GM12864 (cell line): Measurements from ENCODE around the gene NTN3.

Source experiments
- DNase-seq: peaks from one replicate; pipeline ENCODE4 v3.0.0-alpha.2; 2011; ENCODE audit warnings: low read depth
- H3K4me3 ChIP-seq: 2 replicates; pipeline ENCODE4 v1.5.1; 2011; ENCODE audit warnings: mild to moderate bottlenecking, low read depth, low read length, control low read depth
- TF ChIP-seq, protein P1 (sequence below): IDR thresholded peaks from 2 replicates; pipeline ENCODE4 v1.5.1; 2011; ENCODE audit warnings: low read depth, mild to moderate bottlenecking, moderate library complexity, low read length, control low read depth, inconsistent platforms; ENCODE audit errors: missing control alignments

The NTN3 gene

DNA sequence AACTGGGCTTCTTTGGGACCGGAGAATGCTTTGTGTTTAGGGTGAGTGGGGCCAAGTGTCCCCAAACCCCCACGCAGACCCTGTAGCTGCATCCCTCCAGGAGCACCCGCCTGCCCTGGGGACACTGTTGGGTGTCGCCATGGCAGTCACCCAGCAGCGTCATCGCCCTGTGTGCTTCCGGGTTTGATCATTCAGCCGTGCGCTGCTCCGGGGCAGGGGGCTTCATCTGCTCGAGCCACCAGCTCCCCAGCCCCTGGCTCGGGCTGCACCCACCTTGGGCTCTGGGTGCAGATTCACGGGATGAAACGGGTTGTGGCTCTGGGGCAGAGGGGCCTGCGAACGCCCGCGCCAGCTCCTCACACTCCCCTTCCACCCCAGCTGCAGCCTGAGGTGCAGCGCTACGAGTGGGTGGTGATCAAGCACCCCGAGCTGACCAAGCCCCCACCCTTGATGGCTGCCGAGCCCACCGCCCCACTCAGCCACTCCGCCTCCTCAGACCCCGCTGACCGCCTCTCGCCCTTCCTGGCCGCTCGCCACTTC, 28.9 kb downstream of the NTN3 start:
- no peak for DNase-seq
- H3K4me3 ChIP-seq = no peak overlapping the region
- TF ChIP-seq, protein P1, sequence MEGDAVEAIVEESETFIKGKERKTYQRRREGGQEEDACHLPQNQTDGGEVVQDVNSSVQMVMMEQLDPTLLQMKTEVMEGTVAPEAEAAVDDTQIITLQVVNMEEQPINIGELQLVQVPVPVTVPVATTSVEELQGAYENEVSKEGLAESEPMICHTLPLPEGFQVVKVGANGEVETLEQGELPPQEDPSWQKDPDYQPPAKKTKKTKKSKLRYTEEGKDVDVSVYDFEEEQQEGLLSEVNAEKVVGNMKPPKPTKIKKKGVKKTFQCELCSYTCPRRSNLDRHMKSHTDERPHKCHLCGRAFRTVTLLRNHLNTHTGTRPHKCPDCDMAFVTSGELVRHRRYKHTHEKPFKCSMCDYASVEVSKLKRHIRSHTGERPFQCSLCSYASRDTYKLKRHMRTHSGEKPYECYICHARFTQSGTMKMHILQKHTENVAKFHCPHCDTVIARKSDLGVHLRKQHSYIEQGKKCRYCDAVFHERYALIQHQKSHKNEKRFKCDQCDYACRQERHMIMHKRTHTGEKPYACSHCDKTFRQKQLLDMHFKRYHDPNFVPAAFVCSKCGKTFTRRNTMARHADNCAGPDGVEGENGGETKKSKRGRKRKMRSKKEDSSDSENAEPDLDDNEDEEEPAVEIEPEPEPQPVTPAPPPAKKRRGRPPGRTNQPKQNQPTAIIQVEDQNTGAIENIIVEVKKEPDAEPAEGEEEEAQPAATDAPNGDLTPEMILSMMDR = no peak

DNA sequence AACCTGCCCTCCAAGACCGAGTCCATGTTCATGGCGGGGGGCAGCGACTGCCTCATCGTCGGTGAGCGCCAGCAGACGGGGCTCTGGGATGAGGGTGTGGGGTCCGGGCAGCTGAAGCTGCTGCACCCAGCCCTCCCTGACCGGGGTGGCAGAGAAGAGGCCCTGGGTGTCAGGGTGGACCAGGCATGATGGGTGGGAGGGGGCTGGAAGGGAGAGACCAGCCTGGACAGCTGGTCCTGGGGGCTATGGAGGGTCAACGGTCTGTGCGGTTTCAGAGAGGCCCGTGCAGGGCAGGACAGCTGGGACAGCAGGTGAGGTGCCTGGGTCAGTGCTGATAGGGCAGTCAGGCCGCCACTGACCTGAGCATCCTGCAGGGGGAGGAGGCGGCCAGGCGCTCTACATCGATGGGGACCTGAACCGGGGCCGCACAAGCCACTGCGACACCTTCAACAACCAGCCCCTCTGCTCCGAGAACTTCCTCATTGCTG, 29.4 kb downstream of the NTN3 start:
- DNase-seq = no peak
- no peak overlapping the region for H3K4me3 ChIP-seq

DNA sequence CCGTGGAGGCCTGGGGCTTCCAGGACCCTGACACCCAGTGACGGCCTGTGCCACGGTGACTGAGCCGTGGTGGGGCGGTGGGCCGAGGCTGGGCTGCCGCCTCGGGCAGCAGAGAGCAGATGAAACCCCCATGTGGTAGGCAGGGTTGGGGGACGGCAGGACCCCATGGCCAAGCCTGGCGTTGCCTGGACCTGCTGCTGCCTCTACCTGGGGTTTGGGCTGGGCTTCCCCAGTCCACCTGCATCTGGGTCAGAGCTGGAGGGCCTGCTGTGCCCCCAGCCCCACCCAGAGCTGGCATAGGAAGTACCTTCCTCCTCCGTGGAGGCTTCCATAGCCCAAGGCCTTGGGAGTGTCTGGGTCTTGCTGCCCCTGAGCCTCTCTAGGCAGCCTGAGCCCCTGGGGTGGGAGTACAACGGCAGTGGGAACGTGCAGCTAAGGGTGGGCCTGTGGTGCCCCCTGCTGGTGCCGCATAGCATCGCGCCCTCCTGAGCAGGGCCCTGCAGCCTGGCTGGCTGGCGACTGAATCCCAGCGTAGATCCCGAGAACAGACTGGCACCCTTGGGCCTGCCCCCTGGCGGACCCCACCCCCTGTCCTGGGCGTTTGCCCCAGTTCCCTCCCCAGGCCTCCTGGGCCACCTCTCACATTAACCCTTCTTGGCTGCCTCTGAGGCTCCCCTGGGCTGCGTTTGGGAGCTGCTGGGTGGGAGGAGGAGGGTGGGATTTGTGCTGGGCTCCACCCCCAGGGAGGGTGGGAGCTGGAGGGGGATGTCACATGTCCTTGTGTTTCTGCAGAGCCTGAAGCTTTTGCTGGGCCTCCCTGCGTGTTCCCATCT, 30.0 kb downstream of the NTN3 start:
- H3K4me3 ChIP-seq = no peak overlapping the region
- no peak for DNase-seq

More for the DNA sequence above, 29.4 kb downstream of the NTN3 start:
- TF ChIP-seq, protein P1 = no peak

DNA sequence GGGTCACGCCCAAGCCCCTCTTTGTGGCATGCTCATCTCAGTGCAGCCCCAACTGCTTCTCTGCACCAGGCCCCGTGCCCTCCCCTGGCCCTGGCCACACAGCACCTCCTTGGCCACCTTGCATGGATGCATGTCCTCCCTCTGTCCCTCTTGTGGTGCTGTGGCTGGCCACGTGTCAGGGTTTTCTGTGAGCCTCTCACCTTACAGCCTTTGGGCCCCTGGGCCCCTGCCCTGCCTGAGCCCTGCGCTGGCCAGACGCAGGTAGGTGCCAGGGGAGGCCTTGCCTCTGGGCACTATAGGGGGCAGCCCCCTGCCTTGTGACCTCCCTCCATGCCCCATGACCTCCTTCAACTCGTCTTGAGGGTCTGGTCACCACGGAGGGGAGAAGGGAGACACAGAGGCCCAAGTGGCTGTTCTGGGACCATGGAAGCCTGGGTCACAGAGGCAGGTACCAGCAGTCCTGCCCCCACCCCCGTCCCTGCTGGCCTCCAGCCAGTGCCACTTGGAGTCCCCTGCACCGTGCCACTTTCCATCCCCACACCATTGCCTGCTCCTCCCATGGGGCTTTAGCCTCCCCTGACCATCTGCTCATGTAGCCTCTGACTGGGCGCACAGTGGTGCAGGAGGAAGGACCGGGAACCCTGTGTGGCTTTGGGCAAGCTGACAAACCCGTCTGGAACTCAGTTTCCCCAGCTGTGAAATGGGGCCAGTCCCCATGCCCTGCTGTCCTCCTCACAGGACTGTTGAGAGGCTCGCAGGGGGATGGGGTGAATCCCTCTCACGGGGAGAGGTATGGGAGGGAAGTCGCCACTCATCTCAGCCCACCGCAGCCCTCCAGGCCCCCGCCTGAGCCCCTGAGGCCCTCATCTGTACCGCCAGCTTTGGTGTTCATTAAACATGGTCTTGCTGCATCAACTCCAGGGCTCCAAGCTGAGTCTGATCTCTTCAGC, 31.1 kb downstream of the NTN3 start:
- no peak for DNase-seq
- H3K4me3 ChIP-seq = no peak overlapping the region
- TF ChIP-seq, protein P1 = no peak

More for the DNA sequence above, 30.0 kb downstream of the NTN3 start:
- TF ChIP-seq, protein P1 = peak; percentile 98

DNA sequence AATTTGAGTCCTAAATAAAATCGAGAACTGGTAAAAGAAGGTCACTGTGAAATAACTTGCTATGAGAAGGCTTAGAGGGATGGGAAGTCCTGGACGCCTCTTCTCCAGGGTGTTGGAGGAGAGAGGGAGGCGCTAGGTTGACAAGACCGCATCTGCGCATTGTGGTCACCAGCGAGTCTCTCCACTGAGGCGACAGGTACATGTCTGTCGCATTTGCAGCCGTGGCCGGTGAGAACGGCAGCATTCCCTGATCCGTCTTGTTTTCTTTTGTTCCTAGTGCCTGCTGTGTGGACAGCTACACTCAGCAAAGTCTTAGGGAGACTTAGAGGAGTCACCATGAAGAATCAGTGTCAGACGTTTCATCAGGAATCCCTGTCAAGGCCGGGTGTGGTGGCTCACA, 34.6 kb downstream of the NTN3 start:
- TF ChIP-seq, protein P1 = no peak
- DNase-seq = no peak
- H3K4me3 ChIP-seq = no peak overlapping the region

DNA sequence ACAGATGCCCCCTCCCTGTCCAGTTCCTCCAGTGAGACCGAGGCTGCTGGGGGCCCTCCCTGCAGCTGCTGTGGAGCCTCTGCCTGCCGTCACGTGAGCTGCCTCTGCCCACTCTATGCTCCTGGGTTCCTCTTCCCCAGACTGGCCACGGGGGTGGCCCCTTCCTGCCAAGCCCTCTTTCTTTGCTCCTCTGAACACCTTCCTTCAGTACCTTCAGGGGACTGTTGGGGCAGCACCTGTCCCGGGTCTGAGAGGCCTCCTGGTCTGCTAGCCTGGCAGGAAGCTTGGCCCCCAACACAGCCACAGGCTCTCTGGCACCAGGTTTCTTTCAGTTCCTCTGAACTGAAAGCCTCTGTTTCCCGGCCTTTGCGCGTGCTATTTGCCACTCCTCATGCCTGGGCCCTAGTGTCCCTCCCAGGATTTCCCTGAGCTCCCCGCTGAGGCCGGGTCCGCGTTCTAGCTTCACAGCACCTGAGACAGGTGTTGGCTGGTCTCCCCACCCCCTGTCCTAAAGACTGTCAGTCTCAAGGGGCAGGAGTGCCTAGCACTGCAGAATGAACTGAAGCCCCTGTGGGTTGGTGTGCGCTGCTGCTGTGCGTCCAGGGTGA, 36.1 kb downstream of the NTN3 start:
- TF ChIP-seq, protein P1 = peak; percentile 35
- H3K4me3 ChIP-seq = no peak overlapping the region
- no peak for DNase-seq
